ENCODE data around the gene RMDN3.
A peak's percentile ranks its signal among the peaks of the same experiment; 100 is the strongest.

Gene RMDN3

DNA sequence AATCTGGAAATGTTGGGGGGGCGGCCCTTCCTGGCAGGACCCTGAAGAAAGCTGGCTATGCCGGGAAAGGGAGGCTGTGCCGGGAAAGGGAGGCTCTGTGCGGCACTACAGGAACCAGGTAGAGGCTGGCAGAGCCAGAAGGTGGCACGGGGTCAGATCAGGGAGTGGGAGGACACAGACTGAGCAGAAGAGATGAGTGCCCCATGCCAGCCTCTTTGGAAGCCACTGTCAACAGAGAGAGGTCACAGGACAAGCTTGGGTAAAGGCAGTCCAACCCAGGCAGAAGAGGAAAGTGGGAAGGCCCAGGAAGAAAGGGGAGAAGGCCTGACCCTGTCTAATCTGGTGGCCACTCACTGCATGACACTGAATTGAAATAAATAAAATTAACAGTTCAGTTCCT lies 16.2 kb upstream of the RMDN3 start:
- Histone ChIP-seq H3K4me1 (peaks cover 34% of the 10 kb centered on the region), H3K27me3 (no peaks in the 10 kb centered on the region), H3K36me3 (peaks cover 16% of the 10 kb centered on the region), H3K4me3 (ENCODE audit: low read depth, low read length) (no peak overlapping the region), H3K9me3 (no peaks in the 10 kb centered on the region)
- no peak for DNase-seq
- TF ChIP-seq, protein P1, sequence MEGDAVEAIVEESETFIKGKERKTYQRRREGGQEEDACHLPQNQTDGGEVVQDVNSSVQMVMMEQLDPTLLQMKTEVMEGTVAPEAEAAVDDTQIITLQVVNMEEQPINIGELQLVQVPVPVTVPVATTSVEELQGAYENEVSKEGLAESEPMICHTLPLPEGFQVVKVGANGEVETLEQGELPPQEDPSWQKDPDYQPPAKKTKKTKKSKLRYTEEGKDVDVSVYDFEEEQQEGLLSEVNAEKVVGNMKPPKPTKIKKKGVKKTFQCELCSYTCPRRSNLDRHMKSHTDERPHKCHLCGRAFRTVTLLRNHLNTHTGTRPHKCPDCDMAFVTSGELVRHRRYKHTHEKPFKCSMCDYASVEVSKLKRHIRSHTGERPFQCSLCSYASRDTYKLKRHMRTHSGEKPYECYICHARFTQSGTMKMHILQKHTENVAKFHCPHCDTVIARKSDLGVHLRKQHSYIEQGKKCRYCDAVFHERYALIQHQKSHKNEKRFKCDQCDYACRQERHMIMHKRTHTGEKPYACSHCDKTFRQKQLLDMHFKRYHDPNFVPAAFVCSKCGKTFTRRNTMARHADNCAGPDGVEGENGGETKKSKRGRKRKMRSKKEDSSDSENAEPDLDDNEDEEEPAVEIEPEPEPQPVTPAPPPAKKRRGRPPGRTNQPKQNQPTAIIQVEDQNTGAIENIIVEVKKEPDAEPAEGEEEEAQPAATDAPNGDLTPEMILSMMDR (IDR thresholded peaks at IDR 0.05; ENCODE audit: low read depth, low read length): no peak

DNA sequence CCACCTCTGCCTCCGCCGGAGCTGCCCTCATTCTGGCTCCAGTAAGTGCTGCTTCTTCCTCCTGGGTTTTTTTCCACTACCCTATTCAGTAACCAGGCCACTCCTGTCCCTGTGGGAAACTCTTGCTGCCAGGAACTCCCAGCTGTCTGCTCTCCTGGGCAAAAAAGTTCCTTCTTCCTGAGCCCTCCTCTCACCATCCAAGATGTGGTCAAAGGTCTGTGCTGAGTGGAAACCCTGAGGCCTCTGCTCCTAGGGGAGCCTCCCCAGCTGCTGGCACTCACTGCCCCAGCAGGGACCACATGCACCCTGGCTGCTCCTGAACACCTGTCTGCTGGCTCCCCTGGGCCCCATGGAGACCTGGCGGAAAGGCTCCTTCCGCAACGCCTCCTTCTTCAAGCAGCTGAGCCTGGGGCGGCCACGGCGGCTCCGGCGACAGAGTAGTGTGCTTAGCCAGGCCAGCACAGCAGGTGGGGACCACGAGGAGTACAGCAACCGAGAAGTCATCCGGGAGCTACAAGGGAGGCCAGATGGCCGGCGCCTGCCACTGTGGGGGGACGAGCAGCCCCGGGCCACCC lies 15.2 kb upstream of the RMDN3 start:
- no peaks in the 10 kb centered on the region for H3K27me3 ChIP-seq
- no peak overlapping the region for H3K4me3 ChIP-seq (ENCODE audit: low read depth, low read length)
- peaks cover 44% of the 10 kb centered on the region for H3K4me1 ChIP-seq
- DNase-seq: no peak
- TF ChIP-seq, protein P1 (IDR thresholded peaks at IDR 0.05; ENCODE audit: low read depth, low read length): no peak
- H3K36me3 ChIP-seq: peaks cover 6% of the 10 kb centered on the region
- no peaks in the 10 kb centered on the region for H3K9me3 ChIP-seq

DNA sequence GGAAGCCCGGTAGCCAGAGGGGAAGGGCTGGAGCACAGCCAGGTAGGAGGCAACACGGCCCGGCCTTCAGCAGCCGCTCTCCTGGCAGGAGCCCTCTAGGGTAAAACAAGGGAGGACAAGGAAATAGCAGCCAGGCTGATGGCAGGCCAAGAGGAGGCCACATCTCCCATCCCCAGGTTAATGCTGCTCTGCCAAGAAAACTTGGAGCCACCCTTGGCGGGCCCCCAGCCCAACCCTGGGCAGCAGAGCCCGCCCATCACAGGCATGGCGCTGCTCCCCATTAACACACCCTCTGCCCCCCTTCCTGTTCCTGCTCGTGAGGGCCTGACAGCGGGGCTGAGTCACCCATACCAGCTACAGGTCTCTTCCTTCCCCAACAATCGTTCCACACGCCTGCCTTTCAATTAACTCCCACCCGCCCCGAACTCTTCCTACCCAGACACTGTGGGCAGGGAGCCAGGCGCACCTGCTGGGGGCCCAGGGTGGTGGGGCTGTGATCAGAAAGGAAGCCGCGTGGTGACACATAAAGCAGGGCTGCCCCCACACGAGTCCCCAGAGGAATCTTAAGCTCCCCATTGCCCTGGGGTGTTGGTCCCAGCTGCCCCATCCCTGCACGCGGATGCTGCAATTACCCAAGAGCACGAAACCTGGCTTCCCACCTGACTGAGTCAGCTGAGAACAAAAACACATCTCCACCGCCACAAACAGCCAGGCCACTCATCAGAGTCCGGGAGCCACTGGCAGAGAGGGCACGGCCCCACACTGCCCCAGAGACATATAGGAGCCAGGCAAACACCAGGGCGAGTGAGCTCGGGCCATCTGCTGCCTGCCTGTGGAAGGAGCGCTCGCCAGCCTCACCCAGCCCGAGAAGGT lies 14.5 kb upstream of the RMDN3 start, which contains the start of gene C15orf62:
Gene C15orf62 (plus strand): TSS at position 707 of the 873 bp plus-strand sequence. CDS start 516 bp downstream, outside the sequence.
- H3K4me3 ChIP-seq (ENCODE audit: low read depth, low read length): peak within 1 kb of the TSS; percentile 32
- no peaks in the 10 kb centered on the region for H3K27me3 ChIP-seq
- H3K36me3 ChIP-seq: no peaks in the 10 kb centered on the region; the same call in 1 of the 2 replicates
- peak; percentile 79 for DNase-seq
- TF ChIP-seq, protein P1 (IDR thresholded peaks at IDR 0.05; ENCODE audit: low read depth, low read length): no peak; the same call in 1 of the 2 replicates
- H3K4me1 ChIP-seq: peaks cover 50% of the 10 kb centered on the region
- H3K9me3 ChIP-seq: no peaks in the 10 kb centered on the region

DNA sequence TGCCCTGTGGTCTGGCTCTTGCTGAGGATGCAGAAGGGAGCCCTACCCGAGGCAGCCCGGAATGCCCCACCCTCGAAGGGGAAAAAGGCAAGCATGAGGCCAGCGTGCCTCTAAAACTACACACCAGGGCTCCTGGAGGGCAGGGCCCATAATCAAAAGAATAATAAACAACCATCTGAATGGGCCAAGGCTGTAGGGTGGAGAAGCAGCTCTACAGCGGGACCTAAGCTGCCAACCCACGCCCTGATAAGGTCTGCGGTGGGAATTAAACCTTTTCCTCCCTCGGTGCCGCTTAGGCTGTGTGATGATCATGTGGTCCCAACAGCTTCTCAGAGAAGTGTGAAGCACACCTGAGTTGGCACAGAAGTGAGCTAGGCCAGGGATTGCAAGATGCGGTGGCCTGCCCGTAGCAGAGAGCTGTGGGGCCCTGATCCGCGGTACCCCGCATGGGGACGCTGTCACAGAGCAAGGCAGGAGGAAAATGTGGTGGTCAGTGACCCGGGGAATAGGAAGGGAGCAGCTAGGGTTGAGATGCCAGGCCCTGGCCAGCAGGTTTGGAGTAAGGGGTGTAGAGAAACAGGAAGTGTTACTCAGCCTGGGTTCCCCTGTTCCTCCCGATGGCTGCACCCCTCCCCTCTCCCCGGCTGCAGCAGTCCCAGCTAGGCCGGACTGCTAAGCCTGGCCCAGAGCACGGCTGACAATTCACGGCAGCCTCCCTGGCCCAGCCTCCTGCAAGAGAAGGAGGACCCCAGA lies 13.6 kb upstream of the RMDN3 start:
- H3K27me3 ChIP-seq: no peaks in the 10 kb centered on the region
- peaks cover 50% of the 10 kb centered on the region for H3K4me1 ChIP-seq
- H3K9me3 ChIP-seq: no peaks in the 10 kb centered on the region
- TF ChIP-seq, protein P1 (IDR thresholded peaks at IDR 0.05; ENCODE audit: low read depth, low read length): no peak
- no peak for DNase-seq
- peak overlapping the region; percentile 32 for H3K4me3 ChIP-seq (ENCODE audit: low read depth, low read length)
- H3K36me3 ChIP-seq: no peaks in the 10 kb centered on the region; the same call in 1 of the 2 replicates

DNA sequence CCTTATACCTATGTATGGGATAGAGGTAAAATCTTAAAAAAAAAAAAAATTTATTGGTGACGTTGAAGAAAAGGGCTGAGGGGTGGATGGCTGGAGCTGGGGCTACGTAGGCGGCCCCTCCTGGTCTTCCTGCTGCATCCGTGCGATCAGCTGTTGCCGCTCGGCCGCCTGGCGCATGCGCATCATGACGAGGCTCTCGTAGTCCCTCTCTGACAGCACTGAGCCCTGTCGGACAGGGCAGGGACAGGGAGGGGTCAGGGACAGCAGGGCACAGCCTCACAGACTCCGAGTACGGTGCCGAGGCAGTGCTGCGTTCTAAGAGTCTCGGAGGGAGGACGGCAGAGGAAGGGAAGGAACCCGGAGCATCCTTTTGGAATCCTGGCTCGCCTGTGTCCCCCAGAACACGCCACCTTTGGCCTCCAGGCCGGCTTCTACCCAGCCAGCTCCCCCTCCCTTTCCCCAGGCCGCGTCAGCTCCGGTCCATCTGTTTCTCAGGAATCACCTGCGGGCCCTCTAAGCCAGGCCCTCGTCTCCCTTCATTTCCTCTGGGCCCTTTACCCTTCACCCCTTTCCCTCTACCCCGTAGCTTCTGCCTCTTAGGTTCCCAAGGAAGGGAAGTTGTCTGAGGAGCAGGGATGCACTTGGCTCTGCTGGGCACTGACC lies 12.9 kb upstream of the RMDN3 start:
- TF ChIP-seq, protein P1 (IDR thresholded peaks at IDR 0.05; ENCODE audit: low read depth, low read length): no peak
- no peak for DNase-seq
- Histone ChIP-seq H3K9me3 (no peaks in the 10 kb centered on the region), H3K4me1 (peaks cover 56% of the 10 kb centered on the region), H3K27me3 (no peaks in the 10 kb centered on the region), H3K36me3 (no peaks in the 10 kb centered on the region), H3K4me3 (ENCODE audit: low read depth, low read length) (no peak overlapping the region)

Measured in BE2C (cell line).